Bronchial epithelial cell (primary cell): Measurements from ENCODE around the gene IL6R. TPM values are rescaled to one million over a fixed set of nuclear protein-coding genes. Genes with fewer than 3 reads are reported as not detected.

Source experiments
- DNase-seq: peaks from one replicate; pipeline ENCODE4 v3.0.0-alpha.2; 2010; ENCODE audit warnings: low read depth
- FAIRE-seq: peaks from 2 replicates; lab custom pipeline; 2011; peaks lifted over from hg19 to GRCh38; lab: Jason Lieb, UNC
- H3K27me3 ChIP-seq: 2 replicates; pipeline ENCODE4 v1.5.1; 2011; ENCODE audit warnings: low read length; ENCODE audit not compliant: control insufficient read depth, insufficient read depth
- H3K36me3 ChIP-seq: 2 replicates; pipeline ENCODE4 v1.5.1; 2011; ENCODE audit warnings: low read length; ENCODE audit not compliant: control insufficient read depth, insufficient read depth
- H3K4me3 ChIP-seq: 2 replicates; pipeline ENCODE4 v1.5.1; 2011; ENCODE audit warnings: mild to moderate bottlenecking, low read depth, low read length, control low read depth
- CTCF ChIP-seq: IDR thresholded peaks from 2 replicates; pipeline ENCODE4 v1.5.1; 2011; ENCODE audit warnings: mild to moderate bottlenecking, moderate library complexity, low read length, control low read depth, inconsistent platforms; ENCODE audit not compliant: insufficient read depth, severe bottlenecking
- total RNA-seq: library from RNA; depleted of rRNA; stranded (reverse); fragments of >200 nt; gene quantifications from 2 replicates; pipeline ENCODE4 v1.2.1, GENCODE V29; 2014

Gene IL6R
- total RNA-seq, 1 donor from 2014 or later, result 47.9 TPM

- Histone ChIP-seq H3K27me3 (peaks cover 21% of the 10 kb centered on the region), H3K4me3 (peak within 1 kb of the TSS; percentile 19), H3K36me3 (no peaks in the 10 kb centered on the region)
- FAIRE-seq (no peak), DNase-seq (no peak)
- no peak for TF ChIP-seq CTCF
Observed at GRCh38 chr1:154502066-154502743, 97.1 kb downstream of the IL6R start, which contains the start of the genes SHE and TDRD10. Gene SHE, minus strand, starts transcription at chr1:154502412. Its CDS starts 386 bp downstream, at chr1:154502026. Gene TDRD10, plus strand, starts transcription at chr1:154502219. Its CDS starts 4,685 bp downstream, at chr1:154506904.

- Histone ChIP-seq H3K27me3 (peaks cover 22% of the 10 kb centered on the region), H3K4me3 (no peak overlapping the region), H3K36me3 (no peaks in the 10 kb centered on the region)
- no peak for TF ChIP-seq CTCF
- FAIRE-seq, result no peak
- no peak for DNase-seq
Observed at GRCh38 chr1:154502744-154503115, 97.6 kb downstream of the IL6R start.

- DNase-seq (no peak), FAIRE-seq (no peak)
- Histone ChIP-seq H3K27me3 (peaks cover 22% of the 10 kb centered on the region), H3K4me3 (no peak overlapping the region), H3K36me3 (no peaks in the 10 kb centered on the region)
- TF ChIP-seq CTCF, result no peak
Observed at GRCh38 chr1:154503898-154504297, 98.8 kb downstream of the IL6R start.

- Histone ChIP-seq H3K36me3 (no peaks in the 10 kb centered on the region), H3K27me3 (peaks cover 5% of the 10 kb centered on the region), H3K4me3 (no peak overlapping the region)
- FAIRE-seq (no peak), DNase-seq (no peak)
- no peak for TF ChIP-seq CTCF
Observed at GRCh38 chr1:154512760-154513159, 107.6 kb downstream of the IL6R start.

- Histone ChIP-seq H3K36me3 (no peaks in the 10 kb centered on the region), H3K27me3 (peaks cover 5% of the 10 kb centered on the region), H3K4me3 (no peak overlapping the region)
- TF ChIP-seq CTCF, result no peak
- FAIRE-seq, result no peak
- DNase-seq, result no peak
Observed at GRCh38 chr1:154514066-154514553, 109.0 kb downstream of the IL6R start.

- Histone ChIP-seq H3K36me3 (no peaks in the 10 kb centered on the region), H3K27me3 (peaks cover 14% of the 10 kb centered on the region), H3K4me3 (no peak overlapping the region)
- TF ChIP-seq CTCF, result no peak
- DNase-seq (no peak), FAIRE-seq (no peak)
Observed at GRCh38 chr1:154517661-154518060, 112.5 kb downstream of the IL6R start.
